ENCODE data around the gene USP20.

The USP20 gene

DNA sequence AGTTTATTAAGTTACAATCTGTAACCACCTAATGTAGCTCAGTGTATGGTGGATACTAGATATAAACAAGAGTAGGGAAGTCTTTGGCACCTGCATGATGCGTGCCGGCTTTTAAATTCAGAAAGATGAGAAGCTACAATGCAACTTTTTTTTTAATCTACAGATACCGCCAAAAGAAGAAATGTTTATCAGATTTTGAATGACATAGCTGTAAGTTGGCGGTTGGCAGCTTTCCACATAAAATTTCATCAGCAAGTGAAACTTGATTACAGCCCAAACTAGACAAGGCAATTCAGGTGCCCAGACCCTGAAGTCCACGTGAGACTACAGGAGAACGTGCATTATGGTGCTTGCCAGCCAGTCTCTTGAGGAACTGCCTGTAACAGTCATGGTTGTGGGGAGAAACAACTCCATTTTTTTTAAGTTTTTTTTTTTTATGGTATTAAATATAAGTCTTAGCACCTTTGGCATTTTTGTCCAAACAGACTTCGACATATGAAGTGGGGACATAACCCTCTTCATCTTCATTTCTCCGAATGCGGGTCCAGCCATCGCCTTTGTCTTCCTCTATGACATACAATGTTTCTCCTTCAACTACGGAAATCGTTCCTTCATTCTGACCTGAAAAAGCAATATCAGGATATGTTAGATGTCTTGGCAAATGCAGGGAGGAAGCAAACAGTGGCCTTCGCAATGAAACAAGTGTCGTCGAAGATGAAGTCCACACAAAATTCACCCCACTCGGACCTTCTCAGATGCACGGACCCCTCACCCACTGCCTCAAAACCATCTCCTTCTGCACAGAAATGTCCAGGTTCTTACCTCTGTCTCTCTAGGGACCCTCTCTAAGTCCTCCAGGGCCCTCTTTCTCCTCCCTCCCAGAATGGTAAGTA lies 60.4 kb downstream of the USP20 start:
- no peak for DNase-seq (ENCODE audit: low read depth, low spot score)
- H3K4me3 ChIP-seq (ENCODE audit: low read depth, low read length), result no peak overlapping the region
- TF ChIP-seq, protein P1, sequence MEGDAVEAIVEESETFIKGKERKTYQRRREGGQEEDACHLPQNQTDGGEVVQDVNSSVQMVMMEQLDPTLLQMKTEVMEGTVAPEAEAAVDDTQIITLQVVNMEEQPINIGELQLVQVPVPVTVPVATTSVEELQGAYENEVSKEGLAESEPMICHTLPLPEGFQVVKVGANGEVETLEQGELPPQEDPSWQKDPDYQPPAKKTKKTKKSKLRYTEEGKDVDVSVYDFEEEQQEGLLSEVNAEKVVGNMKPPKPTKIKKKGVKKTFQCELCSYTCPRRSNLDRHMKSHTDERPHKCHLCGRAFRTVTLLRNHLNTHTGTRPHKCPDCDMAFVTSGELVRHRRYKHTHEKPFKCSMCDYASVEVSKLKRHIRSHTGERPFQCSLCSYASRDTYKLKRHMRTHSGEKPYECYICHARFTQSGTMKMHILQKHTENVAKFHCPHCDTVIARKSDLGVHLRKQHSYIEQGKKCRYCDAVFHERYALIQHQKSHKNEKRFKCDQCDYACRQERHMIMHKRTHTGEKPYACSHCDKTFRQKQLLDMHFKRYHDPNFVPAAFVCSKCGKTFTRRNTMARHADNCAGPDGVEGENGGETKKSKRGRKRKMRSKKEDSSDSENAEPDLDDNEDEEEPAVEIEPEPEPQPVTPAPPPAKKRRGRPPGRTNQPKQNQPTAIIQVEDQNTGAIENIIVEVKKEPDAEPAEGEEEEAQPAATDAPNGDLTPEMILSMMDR (IDR thresholded peaks at IDR 0.05; ENCODE audit: low read depth, low read length), result no peak
- in situ Hi-C loops (cut with HindIII; ENCODE audit: low sequenced_read_pairs), result no loop called here

DNA sequence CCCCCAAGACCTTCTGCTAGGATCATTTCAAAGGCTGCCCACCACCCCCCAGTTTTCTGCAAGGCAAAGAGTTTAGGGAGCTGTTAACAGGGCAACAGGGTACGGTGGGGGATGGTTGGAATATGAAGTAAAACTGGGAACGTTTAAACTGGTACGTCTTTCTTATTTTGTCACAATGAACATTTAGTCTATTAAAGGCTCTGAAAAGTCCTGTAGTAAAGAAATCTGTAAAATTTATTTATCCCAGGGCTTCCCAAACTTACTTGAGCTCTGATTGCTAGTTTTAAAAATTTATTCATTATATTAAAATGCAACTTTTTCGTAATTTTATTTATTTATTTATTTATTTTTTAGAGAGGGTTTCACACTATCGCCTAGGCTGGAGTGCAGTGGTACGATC lies 62.0 kb downstream of the USP20 start:
- in situ Hi-C loops (cut with HindIII; ENCODE audit: low sequenced_read_pairs), result no loop called here
- no peak for DNase-seq (ENCODE audit: low read depth, low spot score)
- no peak overlapping the region for H3K4me3 ChIP-seq (ENCODE audit: low read depth, low read length)
- TF ChIP-seq, protein P1 (IDR thresholded peaks at IDR 0.05; ENCODE audit: low read depth, low read length), result no peak

GRCh38 chr9:129898185-129898584 lies 62.9 kb downstream of the USP20 start:
- no peak for DNase-seq (ENCODE audit: low read depth, low spot score)
- in situ Hi-C loops (cut with HindIII; ENCODE audit: low sequenced_read_pairs), result no loop called here
- TF ChIP-seq, protein P1 (IDR thresholded peaks at IDR 0.05; ENCODE audit: low read depth, low read length), result no peak
- no peak overlapping the region for H3K4me3 ChIP-seq (ENCODE audit: low read depth, low read length)

DNA sequence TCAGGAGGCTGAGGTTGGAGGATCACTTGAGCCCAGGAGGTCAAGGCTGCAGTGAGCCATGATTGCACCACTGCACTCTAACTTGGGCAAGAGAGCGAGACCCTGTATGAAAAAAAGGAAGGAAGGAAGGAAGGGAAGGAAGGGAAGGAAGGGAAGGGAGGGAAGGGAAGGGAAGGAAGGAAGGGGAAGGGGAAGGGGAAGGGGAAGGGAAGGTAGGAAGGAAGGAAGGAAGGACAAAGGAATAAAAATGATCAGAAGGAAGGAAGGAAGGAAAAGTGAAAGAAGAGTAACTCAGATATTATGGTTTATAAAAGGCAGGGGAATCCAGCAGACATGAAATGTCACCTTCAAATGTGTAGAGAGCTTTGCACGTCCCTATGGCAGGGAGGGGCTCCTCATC lies 64.4 kb downstream of the USP20 start:
- TF ChIP-seq, protein P1 (IDR thresholded peaks at IDR 0.05; ENCODE audit: low read depth, low read length), result no peak
- in situ Hi-C loops (cut with HindIII; ENCODE audit: low sequenced_read_pairs), result no loop called here
- DNase-seq (ENCODE audit: low read depth, low spot score), result no peak
- H3K4me3 ChIP-seq (ENCODE audit: low read depth, low read length), result no peak overlapping the region

- in situ Hi-C loops (cut with HindIII; ENCODE audit: low sequenced_read_pairs), result no loop called here
- no peak overlapping the region for H3K4me3 ChIP-seq (ENCODE audit: low read depth, low read length)
- TF ChIP-seq, protein P1 (IDR thresholded peaks at IDR 0.05; ENCODE audit: low read depth, low read length), result no peak
- no peak for DNase-seq (ENCODE audit: low read depth, low spot score)
Observed at GRCh38 chr9:129900263-129901027, 65.2 kb downstream of the USP20 start.

DNA sequence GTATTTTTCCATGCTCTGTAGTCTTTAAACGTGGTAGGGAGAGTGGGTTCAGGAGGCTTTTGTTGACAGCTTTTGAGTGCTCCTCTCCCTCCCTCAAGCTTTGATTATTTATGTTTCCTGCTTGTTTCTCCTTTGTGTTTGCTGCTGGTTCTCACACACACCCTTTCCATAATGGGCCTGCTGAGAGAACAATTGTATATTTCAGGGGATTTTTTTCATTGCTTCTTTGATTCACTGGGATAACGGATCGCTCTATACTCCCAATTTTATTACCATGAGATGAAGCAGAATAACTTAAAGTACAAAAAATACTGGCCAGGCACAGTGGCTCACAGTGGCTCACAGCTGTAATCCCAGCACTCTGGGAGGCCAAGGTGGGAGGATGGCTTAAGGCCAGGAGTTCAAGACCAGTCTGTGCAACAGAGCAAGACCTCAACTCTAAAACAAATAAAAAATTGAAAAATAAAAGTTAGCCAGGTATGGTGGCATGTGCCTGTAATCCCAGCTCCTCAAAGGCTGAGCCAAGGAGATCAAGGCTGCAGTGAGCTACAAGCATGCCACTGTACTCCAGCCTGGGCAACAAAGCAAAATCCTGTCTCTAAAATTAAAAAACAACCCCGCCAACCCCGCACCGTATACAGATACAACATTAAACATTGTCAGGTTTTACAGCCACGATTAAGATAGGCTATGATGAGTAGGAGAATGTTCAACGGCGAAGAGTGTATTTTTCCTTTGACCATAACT lies 66.9 kb downstream of the USP20 start:
- DNase-seq (ENCODE audit: low read depth, low spot score), result no peak
- TF ChIP-seq, protein P1 (IDR thresholded peaks at IDR 0.05; ENCODE audit: low read depth, low read length), result no peak
- in situ Hi-C loops (cut with HindIII; ENCODE audit: low sequenced_read_pairs), result no loop called here
- H3K4me3 ChIP-seq (ENCODE audit: low read depth, low read length), result no peak overlapping the region
